SKM-1 treated with dmso at 0.1 percent for 144 hours (cell line): Measurements from ENCODE around the gene AQP5.
A peak's percentile ranks its signal among the peaks of the same experiment; 100 is the strongest.

ENCODE experiments used
- DNase-seq: peaks from one replicate; lab custom pipeline; 2025; ENCODE audit not compliant: unreplicated experiment; lab: John Stamatoyannopoulos, UW

Gene AQP5

GRCh38 chr12:49932023-49932422 is 29.6 kb upstream of the AQP5 start:
- no peak for DNase-seq

DNA sequence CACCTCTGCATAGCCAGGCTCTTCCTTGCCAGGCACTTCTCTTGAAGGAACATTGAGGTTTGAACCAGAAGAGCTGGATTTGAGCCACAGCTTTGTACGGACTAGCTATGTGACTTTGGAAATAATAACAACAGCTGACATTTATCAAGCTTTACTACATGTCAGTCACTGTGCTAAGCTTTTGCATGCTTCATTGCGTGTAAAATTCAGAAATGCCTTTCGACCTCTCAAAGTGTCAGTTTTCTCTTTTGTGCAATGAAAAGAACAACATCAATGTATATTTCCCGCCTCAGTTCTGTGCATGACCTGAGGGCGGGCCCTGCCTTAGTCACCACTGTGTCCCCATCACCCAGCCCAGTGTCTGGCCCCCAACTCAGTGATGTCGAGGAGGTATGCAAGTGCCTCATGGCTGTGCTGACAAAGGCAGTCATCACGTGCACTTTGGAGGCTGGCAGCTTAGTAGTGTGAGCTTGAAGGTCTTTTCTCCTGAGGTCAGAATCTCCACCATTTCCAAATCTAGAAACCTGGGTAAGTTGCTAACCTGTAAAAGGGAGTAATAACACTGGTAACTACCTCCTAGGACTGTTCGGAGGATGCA is 29.0 kb upstream of the AQP5 start:
- DNase-seq: no peak

GRCh38 chr12:49933796-49934195 is 27.9 kb upstream of the AQP5 start:
- no peak for DNase-seq

GRCh38 chr12:49934505-49934904 is 27.2 kb upstream of the AQP5 start:
- DNase-seq: no peak

DNA sequence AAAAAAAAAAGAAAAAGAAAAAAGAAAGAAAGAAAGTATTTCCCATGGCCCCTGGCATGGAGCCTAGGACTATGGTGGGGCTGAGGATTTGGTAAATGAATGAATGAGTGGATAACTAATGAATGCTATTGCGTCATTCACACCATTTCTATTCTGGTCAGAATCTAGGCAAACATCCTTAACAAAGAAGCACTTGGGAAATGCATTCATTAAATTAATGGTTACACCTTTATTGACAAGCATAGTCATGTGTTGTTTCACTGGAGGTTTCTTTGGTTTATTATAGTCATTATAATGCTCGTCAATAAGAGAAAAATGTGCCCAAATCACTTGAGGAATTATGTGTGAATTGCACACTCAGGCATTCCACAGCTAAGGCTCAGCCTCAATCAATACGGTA is 24.7 kb upstream of the AQP5 start:
- DNase-seq: no peak

DNA sequence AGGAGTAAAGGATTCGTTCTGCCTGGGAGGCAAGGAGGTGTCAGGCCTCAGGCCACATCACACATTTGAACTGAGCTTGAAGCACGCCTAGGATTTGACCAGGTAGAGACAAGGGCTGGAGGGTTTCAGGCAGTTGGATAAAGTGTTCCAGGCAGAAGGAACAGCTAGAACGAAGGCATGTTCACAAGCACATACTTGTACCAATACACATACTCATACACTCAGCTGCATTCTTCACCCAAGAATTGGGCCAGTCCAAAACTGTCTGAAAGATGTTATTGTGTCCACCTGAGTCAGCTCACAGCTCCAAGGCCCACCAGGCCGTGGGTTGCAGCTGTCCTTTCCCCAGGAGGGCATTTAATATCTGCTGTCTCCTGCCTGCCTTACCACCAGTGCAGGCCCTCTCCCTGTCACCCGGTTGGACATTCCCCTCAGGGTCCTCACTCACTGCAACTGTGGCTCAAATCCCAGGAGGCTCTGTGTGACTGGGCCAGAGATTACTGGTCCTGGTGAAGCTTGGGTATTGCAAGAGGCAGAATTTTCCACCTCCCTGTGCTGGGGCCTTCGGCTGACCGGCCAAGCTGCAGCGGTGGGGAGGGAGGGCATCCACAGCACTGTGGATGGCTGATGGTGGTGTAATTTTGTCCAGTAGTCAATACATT is 23.9 kb upstream of the AQP5 start:
- no peak for DNase-seq

GRCh38 chr12:49939307-49939706 is 22.4 kb upstream of the AQP5 start:
- DNase-seq: no peak

DNA sequence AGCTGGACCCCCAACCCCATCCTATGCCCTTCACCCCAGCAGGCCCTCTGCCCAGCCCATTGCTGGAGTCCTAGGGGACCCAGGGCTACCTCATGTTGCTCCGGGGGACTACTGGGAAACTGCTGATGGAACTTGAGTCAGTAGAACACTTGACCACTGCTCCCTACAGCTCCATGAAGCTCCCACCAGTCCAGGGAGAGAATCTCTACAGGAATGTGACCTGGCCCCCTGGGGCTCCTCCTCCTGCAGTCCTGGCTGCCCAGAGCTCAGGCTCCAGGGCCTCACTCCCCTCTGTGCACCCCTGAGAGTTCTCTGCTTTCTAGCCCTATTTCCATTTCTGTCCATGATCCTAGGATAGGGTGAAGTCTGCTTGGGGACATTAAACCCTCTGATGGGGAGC is 22.0 kb upstream of the AQP5 start:
- DNase-seq: no peak

GRCh38 chr12:49941556-49942511 is 19.8 kb upstream of the AQP5 start:
- DNase-seq: no peak

DNA sequence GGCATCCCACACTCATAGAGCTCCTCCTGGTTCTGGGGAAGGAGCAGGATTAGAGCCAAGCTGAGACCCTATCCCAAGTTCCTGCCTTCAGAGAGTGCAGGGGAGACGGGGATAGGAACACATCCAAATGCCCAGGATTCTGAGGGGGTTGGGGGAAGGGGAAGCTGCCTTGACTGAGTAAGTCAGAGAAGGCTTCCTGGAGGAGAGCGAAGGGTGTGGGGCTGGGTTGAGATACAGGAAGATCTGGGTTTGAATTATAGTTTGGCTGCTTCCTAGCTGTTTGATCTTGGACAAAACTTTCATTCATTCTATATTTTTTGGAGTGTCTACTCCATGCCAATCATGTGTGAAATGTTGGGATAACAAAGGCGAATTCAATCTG is 19.2 kb upstream of the AQP5 start:
- no peak for DNase-seq

DNA sequence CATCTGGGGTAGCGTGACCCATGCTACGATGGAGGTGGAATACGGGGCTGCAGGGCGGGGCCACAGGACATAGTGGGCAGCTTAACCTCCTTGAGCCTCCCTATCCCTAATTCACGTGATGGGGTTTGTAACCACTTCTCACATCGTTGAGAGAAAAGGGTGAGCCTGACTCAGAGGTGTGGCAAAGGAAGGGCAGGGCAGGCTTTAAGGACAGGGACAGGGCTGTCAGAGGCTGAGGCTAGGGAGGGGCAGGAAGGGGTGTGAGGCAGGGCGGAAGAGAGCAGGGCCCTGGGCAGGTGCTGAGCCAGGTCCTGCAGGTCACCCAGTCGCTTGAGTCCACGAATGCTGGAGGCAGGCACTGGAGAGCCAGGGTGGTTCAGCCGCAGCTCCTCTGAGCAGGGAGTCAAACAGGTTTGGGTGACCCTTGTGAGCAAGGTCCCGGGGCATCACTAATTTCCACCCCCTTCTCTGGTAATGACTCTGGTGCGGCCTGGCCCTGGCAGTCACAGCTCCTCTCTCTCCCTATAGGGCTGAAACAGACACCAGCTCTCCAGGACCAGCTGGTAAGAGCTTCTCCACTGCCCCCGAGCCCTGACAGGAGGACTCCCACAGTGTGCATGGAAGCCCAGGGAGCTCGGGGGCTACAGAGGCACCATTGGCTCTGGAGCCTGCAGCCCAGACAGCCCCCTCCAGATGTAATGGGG is 18.6 kb upstream of the AQP5 start:
- no peak for DNase-seq

DNA sequence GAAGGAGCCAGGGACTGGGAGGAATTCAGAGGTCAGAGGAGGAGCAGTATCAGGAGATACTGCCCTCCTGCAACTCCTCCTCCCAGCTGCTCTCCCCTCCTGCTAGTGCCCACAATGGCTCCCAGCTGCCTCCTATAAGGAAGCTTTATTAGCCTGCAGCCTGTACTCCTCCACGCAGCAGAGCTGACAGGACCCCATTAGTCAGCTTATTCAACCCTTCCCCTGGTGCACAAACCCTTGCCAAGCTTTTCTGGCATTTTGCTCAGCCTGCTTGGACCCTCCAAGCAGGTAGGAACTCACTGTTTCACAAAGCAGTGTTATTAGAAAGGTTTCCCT is 18.1 kb upstream of the AQP5 start:
- no peak for DNase-seq

GRCh38 chr12:49944046-49944445 is 17.6 kb upstream of the AQP5 start:
- DNase-seq: no peak

DNA sequence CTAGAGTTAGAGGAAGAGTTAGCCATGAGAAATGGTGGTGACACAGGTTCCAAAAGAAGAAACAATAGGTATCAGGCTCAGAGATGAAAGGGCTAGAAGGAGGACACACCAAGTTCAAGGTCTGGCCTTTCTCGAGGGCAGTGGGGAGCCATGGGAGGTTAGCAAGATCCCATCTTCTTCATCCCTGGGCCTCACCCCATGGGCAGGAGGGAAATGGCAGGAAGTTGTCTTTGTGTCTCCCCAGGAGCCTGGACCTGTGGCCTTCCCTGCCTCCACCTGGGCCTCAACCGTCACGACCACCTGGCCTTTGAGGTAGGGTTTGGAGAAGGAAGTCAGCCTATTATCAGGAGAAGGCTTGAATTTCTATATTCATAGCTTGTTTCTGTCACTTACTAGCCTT is 17.0 kb upstream of the AQP5 start:
- DNase-seq: no peak

DNA sequence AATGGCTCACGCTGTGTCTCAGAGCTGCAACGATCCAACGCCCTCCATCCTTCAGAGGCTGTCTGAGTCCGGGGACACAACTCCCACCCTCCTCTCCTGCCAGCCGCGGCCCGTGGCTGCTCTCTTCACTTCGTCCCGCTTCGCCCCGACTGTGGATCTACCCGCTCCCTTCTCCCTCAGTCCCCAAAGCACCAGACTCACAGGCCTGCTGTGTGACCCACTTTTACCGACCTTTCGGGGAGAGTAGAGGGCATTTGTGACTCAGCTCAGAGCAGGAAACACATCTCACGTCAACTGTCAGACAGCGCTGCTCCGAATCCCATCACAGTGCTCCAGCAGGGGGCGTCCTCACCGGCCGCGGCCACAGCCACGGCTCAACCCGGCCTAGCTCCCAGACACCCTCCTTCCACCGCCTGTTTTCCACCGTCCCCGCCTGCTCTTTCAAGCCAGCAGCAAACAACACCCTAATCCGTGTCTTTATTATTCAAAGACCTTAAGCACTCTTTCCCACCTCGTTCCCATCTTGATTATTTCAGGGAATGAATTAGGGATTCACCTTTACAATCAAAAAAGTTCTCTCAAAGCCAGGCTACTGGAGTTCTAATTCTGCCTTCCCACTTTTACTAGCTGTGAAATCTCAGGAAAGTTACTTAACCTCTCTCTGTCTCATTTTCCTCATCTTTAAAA is 16.1 kb upstream of the AQP5 start:
- DNase-seq: peak; percentile 27

DNA sequence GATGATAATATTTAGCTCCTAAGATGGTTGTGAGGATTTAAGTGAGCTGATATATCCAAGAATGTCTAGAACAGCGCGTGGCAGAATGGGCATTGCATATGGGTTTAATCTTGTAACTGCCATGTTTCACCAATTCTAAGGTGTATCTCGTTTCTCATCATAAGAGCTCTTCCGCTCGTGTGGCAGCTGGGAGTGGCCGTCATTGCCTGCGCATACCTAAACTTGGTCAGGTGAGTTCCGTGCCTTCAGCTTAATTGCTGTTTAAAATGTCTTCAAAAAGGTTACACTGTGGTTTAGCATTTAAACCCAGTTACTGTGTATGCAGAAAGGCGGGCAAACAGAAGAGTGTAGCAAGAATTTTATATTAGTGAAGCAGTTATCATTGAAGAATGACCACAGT is 15.6 kb upstream of the AQP5 start:
- DNase-seq: no peak

DNA sequence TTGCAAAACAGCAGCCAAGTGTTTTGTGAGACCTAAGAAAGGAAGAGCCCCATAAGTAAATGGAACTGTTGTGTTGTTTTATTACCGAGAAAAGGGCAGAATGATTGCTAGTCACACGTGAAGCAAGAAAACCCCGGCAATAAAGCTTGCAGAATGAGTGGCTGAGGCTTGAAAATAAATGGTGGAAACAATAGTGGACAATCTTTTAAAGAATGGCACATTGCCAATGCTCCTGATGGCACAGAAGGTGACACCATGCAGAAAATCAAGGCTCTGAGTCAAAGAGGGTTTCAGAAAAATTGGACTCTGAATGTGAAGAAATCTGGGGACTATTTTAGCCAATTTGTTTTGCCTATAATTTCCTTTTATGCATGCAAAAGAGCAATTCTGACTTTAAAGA is 15.2 kb upstream of the AQP5 start:
- no peak for DNase-seq

DNA sequence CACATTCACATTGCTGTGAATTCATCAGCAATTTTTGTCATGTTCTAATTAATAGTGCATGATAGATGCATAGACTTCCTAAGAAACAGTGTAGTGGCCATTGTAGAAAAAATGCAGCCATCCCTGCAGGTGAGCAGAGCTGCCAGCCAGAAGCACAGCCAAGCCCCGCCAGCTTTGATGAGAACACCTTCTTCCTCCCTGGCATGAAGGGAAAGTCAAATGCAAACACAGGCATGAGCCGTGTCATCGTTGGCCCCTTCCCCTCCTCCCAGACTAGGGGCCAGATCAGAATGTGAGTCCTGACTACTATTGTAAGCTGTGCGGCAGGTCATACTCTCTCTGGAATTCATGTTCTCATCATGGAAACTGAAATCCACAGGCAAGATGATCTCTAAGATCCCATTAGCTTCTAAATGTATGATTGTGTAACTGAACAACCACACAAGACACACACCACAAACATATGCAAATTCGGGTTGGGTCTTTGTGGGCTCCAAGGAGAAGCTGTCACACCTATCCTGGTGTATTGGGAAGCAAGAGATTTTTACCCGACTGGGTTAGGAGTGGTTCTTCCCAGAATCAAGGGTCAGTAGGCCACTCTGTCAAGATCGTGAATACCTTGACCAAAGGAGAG is 14.0 kb upstream of the AQP5 start:
- DNase-seq: no peak

GRCh38 chr12:49948866-49949845 is 12.5 kb upstream of the AQP5 start:
- no peak for DNase-seq
